Mesenchymal stem cell (in vitro differentiated cells and primary cell): ENCODE measurements around the gene TMEM108.

ENCODE experiments used
- DNase-seq: peaks from one replicate; pipeline ENCODE4 v3.0.0-alpha.2; 2013
- H2AFZ ChIP-seq: one replicate; pipeline ENCODE4 v1.6.1; 2013; ENCODE audit warnings: low read depth, mild to moderate bottlenecking, control low read depth, inconsistent platforms, low read length, moderate library complexity
- H2AK5ac ChIP-seq: 2 replicates; pipeline ENCODE4 v1.6.1; 2013; ENCODE audit warnings: low read length, moderate library complexity, mild to moderate bottlenecking, inconsistent platforms; ENCODE audit not compliant: severe bottlenecking
- H2BK120ac ChIP-seq: one replicate; pipeline ENCODE4 v1.6.1; 2013; ENCODE audit warnings: low read depth, mild to moderate bottlenecking, inconsistent platforms, low read length, moderate library complexity
- H2BK12ac ChIP-seq, 2 experiments: one replicate each; pipeline ENCODE4 v1.6.1; 2013; ENCODE audit warnings: inconsistent platforms in 2 of 2, low read length in 2 of 2, mild to moderate bottlenecking in 2 of 2, moderate library complexity in 2 of 2, control low read depth in 1 of 2
- H2BK15ac ChIP-seq: one replicate; pipeline ENCODE4 v1.6.1; 2013; ENCODE audit warnings: mild to moderate bottlenecking, low read depth, inconsistent platforms; ENCODE audit not compliant: poor library complexity, severe bottlenecking
- H2BK5ac ChIP-seq: 2 replicates; pipeline ENCODE4 v1.6.1; 2013; ENCODE audit warnings: low read depth, mild to moderate bottlenecking, low read length, control low read depth, inconsistent platforms; ENCODE audit not compliant: poor library complexity, severe bottlenecking
- H3K14ac ChIP-seq, 2 experiments: one replicate each; pipeline ENCODE4 v1.6.1; 2013; ENCODE audit warnings: inconsistent platforms in 2 of 2, low read length in 2 of 2, control low read depth in 1 of 2, mild to moderate bottlenecking in 1 of 2, moderate library complexity in 1 of 2
- H3K18ac ChIP-seq, 2 experiments: one replicate each; pipeline ENCODE4 v1.6.1; 2013; ENCODE audit warnings: inconsistent platforms in 2 of 2, low read length in 2 of 2, control low read depth in 1 of 2, low read depth in 1 of 2, mild to moderate bottlenecking in 1 of 2
- H3K23ac ChIP-seq, 2 experiments: one replicate each; pipeline ENCODE4 v1.6.1; 2013; ENCODE audit warnings: inconsistent platforms in 2 of 2, low read length in 2 of 2, mild to moderate bottlenecking in 2 of 2, moderate library complexity in 2 of 2, control low read depth in 1 of 2
- H3K27ac ChIP-seq: 2 replicates; pipeline ENCODE4 v1.5.1; 2013; ENCODE audit warnings: mild to moderate bottlenecking, moderate library complexity, low read length, control low read depth, inconsistent platforms; ENCODE audit not compliant: poor library complexity, severe bottlenecking
- H3K27me3 ChIP-seq, 2 experiments: 2 replicates each; pipeline versions ENCODE4 v1.6.1 to v1.7.0; 2013; ENCODE audit warnings: low read length in 2 of 2, mild to moderate bottlenecking in 2 of 2, moderate library complexity in 2 of 2, control low read depth in 1 of 2, inconsistent platforms in 1 of 2; ENCODE audit not compliant: control insufficient read depth in 1 of 2, insufficient read depth in 1 of 2
- H3K36me3 ChIP-seq, 2 experiments: 2 replicates each; pipeline versions ENCODE4 v1.6.1 to v1.7.0; 2013; ENCODE audit warnings: low read length in 2 of 2, control low read depth in 1 of 2, inconsistent platforms in 1 of 2, low read depth in 1 of 2, mild to moderate bottlenecking in 1 of 2; ENCODE audit not compliant: insufficient read depth in 2 of 2, control insufficient read depth in 1 of 2
- H3K4ac ChIP-seq, 2 experiments: one replicate each; pipeline ENCODE4 v1.6.1; 2013; ENCODE audit warnings: inconsistent platforms in 2 of 2, low read length in 2 of 2, mild to moderate bottlenecking in 2 of 2, moderate library complexity in 2 of 2, control low read depth in 1 of 2, low read depth in 1 of 2
- H3K4me1 ChIP-seq: 2 replicates; pipeline ENCODE4 v1.6.1; 2013; ENCODE audit warnings: low read depth, low read length, control low read depth; ENCODE audit not compliant: control insufficient read depth, insufficient read depth
- H3K4me2 ChIP-seq: 2 replicates; pipeline ENCODE4 v1.6.1; 2013; ENCODE audit warnings: low read length, mild to moderate bottlenecking, inconsistent platforms; ENCODE audit not compliant: poor library complexity, severe bottlenecking
- H3K4me3 ChIP-seq, 2 experiments: 2 replicates each; pipeline versions ENCODE4 v1.5.1 to v1.7.0; 2013; ENCODE audit warnings: low read length in 2 of 2, mild to moderate bottlenecking in 2 of 2, control low read depth in 1 of 2, low read depth in 1 of 2; ENCODE audit not compliant: insufficient read depth in 1 of 2
- H3K79me1 ChIP-seq: replicated peaks from 2 replicates; pipeline ENCODE4 v1.6.1; 2013; ENCODE audit warnings: mild to moderate bottlenecking, control low read depth, low read length, inconsistent platforms; ENCODE audit not compliant: poor library complexity, severe bottlenecking
- H3K9ac ChIP-seq: 2 replicates; pipeline ENCODE4 v1.7.0; 2013; ENCODE audit warnings: mild to moderate bottlenecking, low read length, moderate library complexity
- H3K9me3 ChIP-seq: 2 replicates; pipeline ENCODE4 v1.7.0; 2013; ENCODE audit warnings: mild to moderate bottlenecking, low read length; ENCODE audit not compliant: control insufficient read depth
- H4K8ac ChIP-seq: one replicate; pipeline ENCODE4 v1.6.1; 2013; ENCODE audit warnings: inconsistent platforms, mild to moderate bottlenecking, low read length, moderate library complexity
- H4K91ac ChIP-seq: one replicate; pipeline ENCODE4 v1.6.1; 2013; ENCODE audit warnings: mild to moderate bottlenecking, low read length, inconsistent platforms
- WGBS: methylation state at CpG from one replicate; pipeline ENCODE4 v1.1.7; 2013; ENCODE audit warnings: mixed read lengths; 5-methylcytosine and 5-hydroxymethylcytosine counted together

Gene TMEM108

DNA sequence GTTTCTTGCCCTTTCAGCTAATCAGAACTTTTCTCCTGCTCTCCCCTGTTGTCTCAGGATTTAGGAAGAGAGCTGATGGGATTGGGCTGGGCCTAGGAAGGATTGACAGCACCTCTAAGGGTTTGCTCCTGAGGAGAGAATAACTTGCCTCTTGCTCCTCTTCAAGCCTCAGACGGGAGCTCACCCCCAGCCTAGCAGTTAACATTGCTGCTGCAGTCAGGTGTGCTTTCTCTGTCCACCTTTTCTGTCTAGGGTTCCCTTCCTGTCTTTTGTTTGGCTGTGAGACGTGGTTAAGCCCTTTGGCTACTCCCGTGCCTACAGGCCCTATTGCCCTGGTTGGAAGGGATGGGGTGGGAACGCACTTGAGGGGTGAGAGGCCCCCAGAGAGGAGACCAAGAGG lies 20.1 kb downstream of the TMEM108 start:
- no peak overlapping the region for H2BK15ac ChIP-seq
- no peak overlapping the region for H3K4ac ChIP-seq
- no peak overlapping the region for H2BK5ac ChIP-seq
- no peak overlapping the region for H3K4me3 ChIP-seq
- H3K4me2 ChIP-seq, result no peak overlapping the region
- H3K79me1 ChIP-seq, result no peaks in the 10 kb centered on the region
- H3K14ac ChIP-seq, result no peak overlapping the region
- H3K9ac ChIP-seq, result no peak overlapping the region
- H3K36me3 ChIP-seq, result no peaks in the 10 kb centered on the region
- H2AK5ac ChIP-seq, result no peak overlapping the region
- no peak overlapping the region for H3K23ac ChIP-seq
- DNase-seq, result no peak
- no peak overlapping the region for H4K91ac ChIP-seq
- 69% methylated on average over 4 of the region's 4 CpGs for WGBS
- H2BK120ac ChIP-seq, result no peak overlapping the region
- H3K18ac ChIP-seq, result no peak overlapping the region
- no peak overlapping the region for H2BK12ac ChIP-seq
- peaks cover 0 to 3% of the 10 kb centered on the region in 2 experiments for H3K27me3 ChIP-seq
- no peaks in the 10 kb centered on the region for H3K4me1 ChIP-seq
- no peak overlapping the region for H2AFZ ChIP-seq
- no peaks in the 10 kb centered on the region for H3K9me3 ChIP-seq
- H3K27ac ChIP-seq, result no peak overlapping the region
- H4K8ac ChIP-seq, result no peak overlapping the region

DNA sequence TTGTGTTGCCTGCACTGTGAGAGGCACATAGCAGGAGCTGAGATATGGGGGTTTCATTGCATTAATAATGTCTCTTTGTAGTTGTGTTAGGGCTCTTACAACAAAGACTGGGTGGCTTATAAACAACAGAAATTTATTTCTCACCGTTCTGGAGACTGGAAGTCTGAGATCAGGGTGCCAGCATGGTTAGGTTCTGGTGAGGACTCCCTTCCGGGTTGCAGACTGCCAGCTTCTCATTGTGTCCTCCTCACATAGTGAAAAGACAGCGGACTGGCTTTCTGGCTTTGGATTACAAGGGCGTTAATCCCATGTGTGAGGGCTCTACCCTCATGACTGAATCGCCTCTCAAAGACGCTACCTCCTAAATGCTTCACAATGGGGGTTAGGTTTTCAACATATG lies 20.6 kb downstream of the TMEM108 start:
- 55% methylated on average over 4 of the region's 6 CpGs for WGBS
- Histone ChIP-seq H2BK12ac (no peak overlapping the region), H3K27me3 (peaks cover 0 to 2% of the 10 kb centered on the region in 2 experiments), H2BK120ac (no peak overlapping the region), H3K9ac (no peak overlapping the region), H3K4me1 (no peaks in the 10 kb centered on the region), H2AK5ac (no peak overlapping the region), H4K8ac (no peak overlapping the region), H3K9me3 (no peaks in the 10 kb centered on the region), H3K4ac (no peak overlapping the region), H3K14ac (no peak overlapping the region), H3K79me1 (no peaks in the 10 kb centered on the region), H2BK5ac (no peak overlapping the region), H3K4me2 (no peak overlapping the region), H2AFZ (no peak overlapping the region), H3K4me3 (no peak overlapping the region), H3K23ac (no peak overlapping the region), H3K27ac (no peak overlapping the region), H3K36me3 (no peaks in the 10 kb centered on the region), H2BK15ac (no peak overlapping the region), H4K91ac (no peak overlapping the region), H3K18ac (no peak overlapping the region)
- DNase-seq, result no peak

DNA sequence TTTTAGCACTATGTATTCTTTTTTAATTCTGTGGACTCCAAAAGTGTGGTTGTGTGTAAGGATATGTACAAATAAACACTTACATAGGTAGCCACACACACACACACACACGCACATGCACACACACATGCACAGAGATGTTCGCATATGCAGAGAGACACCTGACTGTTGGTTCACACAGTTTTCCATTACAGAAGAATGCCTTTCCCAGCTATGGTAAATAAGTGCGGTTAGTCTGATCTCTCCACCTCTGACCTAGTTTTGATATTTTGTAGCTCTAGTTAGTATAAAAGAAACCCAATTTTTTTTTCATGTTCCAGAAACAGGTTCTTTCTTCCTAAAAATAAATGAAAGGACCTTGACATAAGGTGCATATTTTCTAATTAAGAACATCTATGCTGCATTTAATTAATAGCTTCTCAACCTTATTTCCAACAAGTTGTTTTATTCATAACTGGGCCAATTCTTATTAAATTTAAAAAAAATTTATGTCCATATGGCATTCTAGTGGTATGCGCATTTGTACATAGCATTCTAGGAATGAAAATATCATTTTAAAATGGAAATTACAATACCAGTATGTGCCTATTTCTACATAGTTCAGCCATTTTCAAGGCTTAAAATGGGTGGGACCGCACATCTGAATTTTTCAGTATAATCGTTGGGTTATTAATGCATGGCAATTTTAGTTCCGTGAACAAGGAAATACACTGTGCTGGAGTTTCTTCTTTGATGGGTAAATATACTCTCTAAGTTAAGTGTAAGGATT lies 27.2 kb downstream of the TMEM108 start:
- no peak overlapping the region for H2BK15ac ChIP-seq
- no peak overlapping the region for H4K8ac ChIP-seq
- H3K4ac ChIP-seq, result no peak overlapping the region
- WGBS, result 95% methylated on average over 5 of the region's 7 CpGs
- H2AFZ ChIP-seq, result no peak overlapping the region
- no peak for DNase-seq
- no peak overlapping the region for H3K9ac ChIP-seq
- no peaks in the 10 kb centered on the region for H3K4me1 ChIP-seq
- no peak overlapping the region for H3K4me2 ChIP-seq
- H2BK120ac ChIP-seq, result no peak overlapping the region
- H3K4me3 ChIP-seq, result no peak overlapping the region
- H4K91ac ChIP-seq, result no peak overlapping the region
- no peak overlapping the region for H3K23ac ChIP-seq
- no peaks in the 10 kb centered on the region for H3K9me3 ChIP-seq
- H2AK5ac ChIP-seq, result no peak overlapping the region
- no peaks in the 10 kb centered on the region for H3K79me1 ChIP-seq
- no peak overlapping the region for H3K18ac ChIP-seq
- no peak overlapping the region for H2BK5ac ChIP-seq
- no peak overlapping the region for H3K27ac ChIP-seq
- no peak overlapping the region for H3K14ac ChIP-seq
- H3K27me3 ChIP-seq, result no peaks in the 10 kb centered on the region
- H3K36me3 ChIP-seq, result no peaks in the 10 kb centered on the region
- no peak overlapping the region for H2BK12ac ChIP-seq

DNA sequence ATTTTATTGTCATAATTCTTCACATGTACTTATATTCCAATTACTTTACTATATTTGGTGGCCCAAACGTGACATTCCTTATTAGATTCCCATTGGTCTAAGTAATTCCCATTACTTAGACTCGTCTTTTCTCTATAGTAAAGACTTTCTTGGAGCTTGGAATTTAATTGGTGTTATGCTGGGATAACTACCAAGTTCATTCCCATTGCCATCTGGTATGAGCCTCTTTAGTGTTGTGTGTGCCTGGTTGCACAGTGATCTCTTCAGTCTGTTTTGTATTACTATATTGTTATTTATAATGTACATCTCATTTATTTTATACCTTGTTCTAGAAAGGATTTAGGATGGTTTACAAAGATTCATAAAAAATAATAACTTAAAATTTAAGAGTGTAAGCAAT lies 27.8 kb downstream of the TMEM108 start:
- H3K18ac ChIP-seq, result no peak overlapping the region
- H3K4me3 ChIP-seq, result no peak overlapping the region
- no peak overlapping the region for H3K9ac ChIP-seq
- no peak overlapping the region for H4K8ac ChIP-seq
- H2AK5ac ChIP-seq, result no peak overlapping the region
- no peaks in the 10 kb centered on the region for H3K9me3 ChIP-seq
- H2BK15ac ChIP-seq, result no peak overlapping the region
- H3K27ac ChIP-seq, result no peak overlapping the region
- H2BK12ac ChIP-seq, result no peak overlapping the region
- H3K79me1 ChIP-seq, result no peaks in the 10 kb centered on the region
- no peak overlapping the region for H3K23ac ChIP-seq
- no peak overlapping the region for H2AFZ ChIP-seq
- H3K14ac ChIP-seq, result no peak overlapping the region
- no peaks in the 10 kb centered on the region for H3K27me3 ChIP-seq
- no peaks in the 10 kb centered on the region for H3K4me1 ChIP-seq
- no peaks in the 10 kb centered on the region for H3K36me3 ChIP-seq
- H3K4me2 ChIP-seq, result no peak overlapping the region
- H2BK5ac ChIP-seq, result no peak overlapping the region
- H2BK120ac ChIP-seq, result no peak overlapping the region
- H4K91ac ChIP-seq, result no peak overlapping the region
- DNase-seq, result no peak
- no peak overlapping the region for H3K4ac ChIP-seq
- WGBS, result no CpG with 5 or more reads among the region's 2 CpGs
